ENCODE results near the gene IKZF1. TPM values are rescaled to one million over a fixed set of nuclear protein-coding genes. Genes with fewer than 3 reads are reported as not detected.
A peak's percentile ranks its signal among the peaks of the same experiment; 100 is the strongest.

The IKZF1 gene
- total and polyA plus RNA-seq, 10 donors, result 36.4 to 389 (median 231) TPM

DNA sequence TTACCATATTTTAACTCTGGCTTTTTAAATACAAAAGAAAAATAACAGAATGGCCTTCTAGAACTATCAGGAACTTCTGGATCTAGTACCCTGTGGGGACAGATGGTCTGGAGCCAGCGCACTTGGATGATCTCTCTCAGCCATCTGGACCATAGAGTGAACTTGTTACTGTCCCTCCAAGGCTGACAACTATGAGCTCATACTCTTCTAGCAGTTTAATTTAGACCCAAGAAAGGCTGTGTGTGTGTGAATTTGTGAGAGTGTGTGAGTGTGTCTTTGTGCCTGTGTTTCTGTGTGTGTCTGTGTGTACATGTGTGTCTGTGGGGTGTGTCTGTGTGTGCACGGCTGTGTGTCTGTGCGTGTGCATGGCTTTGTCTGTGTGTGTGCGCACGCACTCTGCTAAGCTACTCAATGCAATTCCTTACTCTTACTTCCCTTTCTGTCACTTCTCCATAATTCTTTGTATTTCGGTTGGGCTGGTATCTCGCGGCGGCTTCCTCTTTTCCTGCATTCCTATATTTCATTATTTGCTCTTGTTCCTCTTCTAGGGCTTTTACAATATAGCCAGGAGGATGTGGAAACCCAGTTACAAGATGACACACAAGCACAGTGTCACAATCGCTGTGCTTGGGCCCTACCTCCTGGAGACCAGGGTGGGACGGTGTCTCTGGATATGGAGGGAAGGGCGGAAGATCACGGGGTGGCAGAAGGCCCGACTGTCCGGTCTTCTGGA lies 51.9 kb downstream of the IKZF1 start:
- Histone ChIP-seq H3K27ac (peak overlapping the region; percentile 36 to 92 (median 80)), H3K27me3 (replicated peaks in 1 of 7) (no peaks in the 10 kb centered on the region), H3K36me3 (peaks cover 0 to 90% (median 25%) of the 10 kb centered on the region in 6 donors), H3K9me3 (no peaks in the 10 kb centered on the region), H3K4me1 (peaks cover 25 to 100% (median 88%) of the 10 kb centered on the region in 6 donors), H3K4me3 (peak overlapping the region in 1 of 8 donors; percentile 24)
- WGBS, 5 donors, result 45 to 68% (median 55%) methylated on average over 15 of the region's 15 CpGs
- peak; percentile 85 for DNase-seq
- TF ChIP-seq POLR2AphosphoS5 (IDR thresholded peaks at IDR 0.05), result peak in 2 of 3 donors; percentile 13 to 57
- no peak for TF ChIP-seq CTCF (IDR thresholded peaks at IDR 0.05 in 8 of 11, conservative IDR thresholded peaks at IDR 0.05 in 3 of 11)
- intact Hi-C loops (cut with DNase I; ENCODE audit: low total_unique reads), result no loop called here

GRCh38 chr7:50356945-50357268 lies 52.4 kb downstream of the IKZF1 start:
- Histone ChIP-seq H3K4me1 (peaks cover 21 to 100% (median 88%) of the 10 kb centered on the region in 6 donors), H3K9me3 (no peaks in the 10 kb centered on the region), H3K27ac (peak overlapping the region; percentile 19 to 92 (median 80)), H3K36me3 (peaks cover 0 to 93% (median 28%) of the 10 kb centered on the region in 6 donors), H3K27me3 (replicated peaks in 1 of 7) (no peaks in the 10 kb centered on the region), H3K4me3 (peak overlapping the region in 1 of 8 donors; percentile 24)
- intact Hi-C loops (cut with DNase I; ENCODE audit: low total_unique reads), result no loop called here
- no peak for DNase-seq
- 46 to 70% (median 65%) methylated on average over 6 to 7 of the region's 7 CpGs for WGBS, 5 donors
- TF ChIP-seq POLR2AphosphoS5 (IDR thresholded peaks at IDR 0.05), result no peak
- TF ChIP-seq CTCF (IDR thresholded peaks at IDR 0.05 in 8 of 11, conservative IDR thresholded peaks at IDR 0.05 in 3 of 11), result no peak
- no peak for TF ChIP-seq POLR2A (IDR thresholded peaks at IDR 0.05)

DNA sequence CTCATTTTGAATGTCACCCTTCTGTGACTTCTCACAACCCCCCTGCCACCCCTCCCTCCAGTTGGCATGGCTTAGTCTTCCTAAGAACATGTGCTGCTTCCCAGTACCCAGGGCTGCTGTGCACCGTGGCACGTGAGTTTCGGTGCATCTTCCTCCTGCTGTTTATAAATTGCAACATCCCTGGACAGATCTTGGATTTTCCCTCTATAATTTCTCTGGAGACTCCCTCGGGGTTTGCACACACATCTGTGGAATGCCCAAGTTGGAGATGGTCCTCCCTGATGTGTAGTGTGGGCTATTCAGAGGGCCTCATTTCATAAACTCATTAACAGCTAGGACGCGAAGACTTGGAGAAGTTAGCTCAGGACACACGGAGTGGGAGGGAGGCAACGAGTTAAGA lies 52.9 kb downstream of the IKZF1 start:
- Histone ChIP-seq H3K27me3 (replicated peaks in 1 of 7) (no peaks in the 10 kb centered on the region), H3K27ac (peak overlapping the region; percentile 49 to 92 (median 80)), H3K4me1 (peaks cover 22 to 100% (median 89%) of the 10 kb centered on the region in 6 donors), H3K36me3 (peaks cover 0 to 98% (median 29%) of the 10 kb centered on the region in 6 donors), H3K9me3 (no peaks in the 10 kb centered on the region), H3K4me3 (no peak overlapping the region)
- WGBS, 5 donors, result 54 to 85% (median 72%) methylated on average over 8 of the region's 8 CpGs
- intact Hi-C loops (cut with DNase I; ENCODE audit: low total_unique reads), result no loop called here
- TF ChIP-seq POLR2AphosphoS5 (IDR thresholded peaks at IDR 0.05) (peak in 1 of 3 donors; percentile 26), CTCF (IDR thresholded peaks at IDR 0.05 in 8 of 11, conservative IDR thresholded peaks at IDR 0.05 in 3 of 11) (no peak)
- DNase-seq, result no peak

DNA sequence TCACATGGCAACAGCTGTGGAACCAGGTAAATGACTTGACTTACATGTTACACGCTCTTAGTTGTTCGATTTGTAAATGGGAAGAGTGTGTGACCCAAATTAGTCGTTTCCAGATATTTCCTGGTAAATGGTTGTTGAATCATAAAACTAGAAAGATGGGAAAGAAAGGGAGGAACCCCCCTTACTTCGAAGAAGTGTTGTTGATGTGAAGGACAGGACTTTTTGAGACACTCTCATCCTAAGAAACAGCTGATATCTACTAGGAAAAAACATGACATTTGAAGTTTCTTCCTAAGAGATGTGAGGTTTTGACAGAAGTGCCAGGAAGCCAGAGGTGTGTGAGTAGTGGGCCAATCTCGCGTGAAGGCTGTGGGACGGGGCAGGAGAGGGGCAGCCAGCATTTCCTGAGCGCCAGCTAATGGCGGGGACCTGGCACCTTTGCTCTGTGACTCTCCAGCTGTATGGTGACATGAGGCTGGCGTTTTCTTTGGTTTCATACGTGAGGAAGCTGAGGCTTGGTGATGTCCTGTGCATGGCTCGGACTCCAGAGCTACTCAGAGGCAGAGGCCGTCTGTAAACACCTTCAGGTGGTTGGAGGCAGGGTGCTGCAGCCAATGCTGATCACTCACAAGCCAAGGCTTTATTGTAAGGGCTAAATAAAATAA lies 53.7 kb downstream of the IKZF1 start:
- intact Hi-C loops (cut with DNase I; ENCODE audit: low total_unique reads), result no loop called here
- H3K4me1 ChIP-seq, result peaks cover 22 to 100% (median 88%) of the 10 kb centered on the region in 6 donors
- peak overlapping the region; percentile 49 to 92 (median 80) for H3K27ac ChIP-seq
- H3K4me3 ChIP-seq, result no peak overlapping the region
- H3K36me3 ChIP-seq, result peaks cover 0 to 99% (median 28%) of the 10 kb centered on the region in 6 donors
- no peaks in the 10 kb centered on the region for H3K9me3 ChIP-seq
- WGBS, 5 donors, result 43 to 63% (median 50%) methylated on average over 13 of the region's 13 CpGs
- no peak for DNase-seq
- TF ChIP-seq POLR2A (IDR thresholded peaks at IDR 0.05), result no peak
- peak; percentile 25 to 49 (median 40) for TF ChIP-seq POLR2AphosphoS5 (IDR thresholded peaks at IDR 0.05)
- no peak for TF ChIP-seq CTCF (IDR thresholded peaks at IDR 0.05 in 8 of 11, conservative IDR thresholded peaks at IDR 0.05 in 3 of 11)
- H3K27me3 ChIP-seq (replicated peaks in 1 of 7), result no peaks in the 10 kb centered on the region
